ENCODE data around the gene NDUFB10.

NDUFB10 gene

GRCh38 chr16:1942047-1942809 is 17.1 kb upstream of the NDUFB10 start:
- CTCF ChIA-PET = interaction anchor here (1.0 to 2.3 kb wide), 13 partner anchors 10 to 78 kb away, joined by 3 to 36 read pairs (median 6); partner anchors contain the start of genes NDUFB10, NOXO1 and RPL3L
- TF ChIP-seq HDGF (IDR thresholded peaks at IDR 0.05; ENCODE audit: borderline replicate concordance) = peak; percentile 49; the same call in 1 of the 2 replicates
- no peak for TF ChIP-seq L3MBTL2 (conservative IDR thresholded peaks at IDR 0.05)
- DNase-seq (ENCODE audit: extremely low spot score) = no peak
- POLR2A ChIA-PET = interaction anchor here (0.7 to 5.2 kb wide), 10 partner anchors 9 to 160 kb away, joined by 3 to 95 read pairs (median 6); partner anchors contain the start of genes NUBP2, RNF151, RPS2 and SPSB3

- CTCF ChIA-PET = interaction anchor here (0.5 to 1.1 kb wide), 4 partner anchors 9 to 19 kb away, joined by 3 to 7 read pairs (median 4); no protein-coding TSS in a partner anchor
- POLR2A ChIA-PET = interaction anchor here (0.6 to 5.2 kb wide), 19 partner anchors 10 to 161 kb away, joined by 3 to 95 read pairs (median 5); partner anchors contain the start of genes FAHD1, HAGH, NDUFB10 and NUBP2
- peak; percentile 100 for DNase-seq (ENCODE audit: extremely low spot score)
- TF ChIP-seq L3MBTL2 (conservative IDR thresholded peaks at IDR 0.05) (peak; percentile 95), HDGF (IDR thresholded peaks at IDR 0.05; ENCODE audit: borderline replicate concordance) (peak; percentile 90; the same call in 1 of the 2 replicates), FOXK2 (IDR thresholded peaks at IDR 0.05) (no peak), FOXM1 (IDR thresholded peaks at IDR 0.05; ENCODE audit: borderline replicate concordance) (0 out of 2 replicates have a peak, but pooled peaks have one; percentile 31)
Measured at GRCh38 chr16:1942810-1943726, 16.3 kb upstream of the NDUFB10 start, which contains the start of gene MSRB1. TSS of gene MSRB1 (minus strand) at chr16:1943199. CDS start at chr16:1943156, 43 bp downstream.

GRCh38 chr16:1944612-1945199 is 14.6 kb upstream of the NDUFB10 start:
- CTCF ChIA-PET = interaction anchor here (0.6 to 1.1 kb wide), 3 partner anchors 21 to 520 kb away, joined by 4 to 6 read pairs (median 5); no protein-coding TSS in a partner anchor
- POLR2A ChIA-PET = interaction anchor here (0.6 to 5.2 kb wide), 6 partner anchors 13 to 118 kb away, joined by 3 to 95 read pairs (median 18); partner anchors contain the start of genes FAHD1, HAGH, NDUFB10 and RNF151
- no peak for TF ChIP-seq PKNOX1 (IDR thresholded peaks at IDR 0.05)
- TF ChIP-seq SUZ12 (IDR thresholded peaks at IDR 0.05) = no peak
- TF ChIP-seq SP1 (IDR thresholded peaks at IDR 0.05) = no peak
- TF ChIP-seq BHLHE40 (IDR thresholded peaks at IDR 0.05; ENCODE audit: borderline replicate concordance) = no peak
- no peak for TF ChIP-seq HDGF (IDR thresholded peaks at IDR 0.05; ENCODE audit: borderline replicate concordance)
- TF ChIP-seq FOXK2 (IDR thresholded peaks at IDR 0.05) = no peak
- no peak for TF ChIP-seq NFRKB (IDR thresholded peaks at IDR 0.05)
- TF ChIP-seq LEF1 (IDR thresholded peaks at IDR 0.05; ENCODE audit: borderline replicate concordance) = no peak
- no peak for TF ChIP-seq FOXA1 (IDR thresholded peaks at IDR 0.05)
- no peak for TF ChIP-seq TARDBP (IDR thresholded peaks at IDR 0.05)
- no peak for TF ChIP-seq CTBP1 (IDR thresholded peaks at IDR 0.05; ENCODE audit: borderline replicate concordance)
- no peak for TF ChIP-seq ARNT (IDR thresholded peaks at IDR 0.05)
- TF ChIP-seq ZNF384 (IDR thresholded peaks at IDR 0.05) = no peak
- no peak for TF ChIP-seq ELF4 (IDR thresholded peaks at IDR 0.05)
- no peak for TF ChIP-seq FOXM1 (IDR thresholded peaks at IDR 0.05; ENCODE audit: borderline replicate concordance)
- TF ChIP-seq L3MBTL2 (conservative IDR thresholded peaks at IDR 0.05) = no peak
- DNase-seq (ENCODE audit: extremely low spot score) = no peak

GRCh38 chr16:1945559-1946391 is 13.6 kb upstream of the NDUFB10 start:
- DNase-seq (ENCODE audit: extremely low spot score) = no peak
- TF ChIP-seq FOXM1 (IDR thresholded peaks at IDR 0.05; ENCODE audit: borderline replicate concordance) (no peak), TARDBP (IDR thresholded peaks at IDR 0.05) (no peak), CTBP1 (IDR thresholded peaks at IDR 0.05; ENCODE audit: borderline replicate concordance) (no peak), NFRKB (IDR thresholded peaks at IDR 0.05) (no peak), ZNF384 (IDR thresholded peaks at IDR 0.05) (no peak), LEF1 (IDR thresholded peaks at IDR 0.05; ENCODE audit: borderline replicate concordance) (no peak), ELF4 (IDR thresholded peaks at IDR 0.05) (no peak), FOXK2 (IDR thresholded peaks at IDR 0.05) (no peak), SP1 (IDR thresholded peaks at IDR 0.05) (no peak)
- ChIA-PET POLR2A (interaction anchor here (0.6 to 3.5 kb wide), 5 partner anchors 10 to 26 kb away, joined by 3 to 31 read pairs (median 3); partner anchors contain the start of genes RPS2 and TBL3), CTCF (interaction anchor here (1.0 to 1.5 kb wide), 5 partner anchors 12 to 22 kb away, joined by 3 to 5 read pairs (median 4); partner anchors contain the start of gene NDUFB10)

- CTCF ChIA-PET = interaction anchor here (1.0 to 1.5 kb wide), 4 partner anchors 11 to 23 kb away, joined by 3 to 5 read pairs (median 4); partner anchors contain the start of gene NDUFB10
Measured at GRCh38 chr16:1946495-1947368, 12.6 kb upstream of the NDUFB10 start.

More at GRCh38 chr16:1946495-1947368, 12.6 kb upstream of the NDUFB10 start:
- DNase-seq (ENCODE audit: extremely low spot score) = no peak
- POLR2A ChIA-PET = interaction anchor here (0.8 to 3.5 kb wide), 3 partner anchors 11 to 18 kb away, joined by 3 to 31 read pairs (median 11); partner anchors contain the start of gene RPS2
- TF ChIP-seq FOXA1 (IDR thresholded peaks at IDR 0.05) = no peak

Measured in HEK293T (cell line).